ENCODE measurements around the gene P2RX2. TPM values are rescaled to one million over a fixed set of nuclear protein-coding genes. Genes with fewer than 3 reads are reported as not detected.

P2RX2 gene
- total RNA-seq, 1 donor from 2014 or later, result not detected

DNA sequence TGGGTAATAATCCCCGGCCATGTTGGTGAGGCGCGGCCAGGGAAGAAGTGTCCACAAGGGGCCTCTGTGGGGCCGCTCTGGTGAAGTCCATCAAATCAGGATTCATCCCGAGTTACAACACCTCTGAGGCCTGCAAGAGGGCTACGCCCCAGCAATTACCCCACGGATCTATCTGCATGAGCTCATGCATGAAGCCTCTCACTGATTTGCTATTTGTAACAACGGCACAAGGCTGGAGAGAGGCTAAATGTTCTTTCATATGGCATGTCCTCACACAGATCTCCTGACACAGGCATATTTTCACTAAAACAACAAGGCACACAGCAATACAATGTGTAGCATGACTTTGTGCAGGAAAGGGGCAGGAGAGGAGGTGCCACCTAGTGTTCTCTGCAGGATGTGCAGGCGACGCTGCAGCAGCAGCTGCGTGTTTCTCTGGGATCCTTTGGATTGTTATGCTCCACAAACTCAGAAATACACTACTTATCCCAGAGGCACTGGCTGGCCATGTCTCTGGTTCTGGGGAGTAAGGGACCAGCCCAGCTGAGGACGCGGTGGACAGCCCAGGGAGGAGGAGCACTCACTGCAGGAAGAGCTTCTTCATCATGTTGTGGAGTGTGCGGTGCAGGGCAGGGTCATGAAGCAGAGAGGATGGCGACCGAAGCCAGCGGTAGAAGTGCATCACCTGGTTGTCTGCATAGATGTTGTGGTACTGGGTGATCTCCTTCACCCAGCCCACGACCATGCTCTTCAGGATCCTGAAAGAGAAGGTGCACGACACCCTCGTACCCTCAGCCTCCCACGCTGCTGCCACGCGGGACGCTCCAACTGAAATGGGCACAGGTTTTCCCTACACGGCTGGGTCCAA lies 20.2 kb downstream of the P2RX2 start:
- ATAC-seq, result peak; percentile 59

DNA sequence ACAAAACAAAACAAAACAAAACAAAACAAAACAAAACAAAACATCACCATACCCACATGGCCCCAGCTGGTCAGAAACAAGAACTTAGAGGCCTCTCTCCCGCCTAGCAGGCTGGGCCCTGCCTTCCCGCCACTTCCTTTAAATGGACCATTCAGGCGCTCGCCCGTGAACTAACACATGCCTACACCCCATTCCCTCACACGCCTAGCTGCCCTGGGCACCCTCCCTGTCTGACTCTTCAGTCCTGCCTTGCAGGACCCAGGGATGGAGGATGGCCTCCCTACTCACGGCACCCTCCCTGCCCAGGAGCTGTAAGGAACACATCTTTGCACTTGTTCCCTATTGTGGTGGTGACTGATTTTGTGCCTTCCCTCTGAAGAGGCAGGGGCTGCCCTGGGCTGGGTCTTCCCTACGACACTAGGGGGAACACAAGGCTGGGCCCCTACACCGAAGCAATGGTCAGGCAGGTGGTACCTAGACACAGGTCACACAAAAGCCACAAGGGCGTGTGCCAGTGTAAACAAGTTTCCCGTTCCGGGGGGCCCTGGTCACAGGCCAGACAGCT lies 21.5 kb downstream of the P2RX2 start:
- peak; percentile 14 for ATAC-seq

DNA sequence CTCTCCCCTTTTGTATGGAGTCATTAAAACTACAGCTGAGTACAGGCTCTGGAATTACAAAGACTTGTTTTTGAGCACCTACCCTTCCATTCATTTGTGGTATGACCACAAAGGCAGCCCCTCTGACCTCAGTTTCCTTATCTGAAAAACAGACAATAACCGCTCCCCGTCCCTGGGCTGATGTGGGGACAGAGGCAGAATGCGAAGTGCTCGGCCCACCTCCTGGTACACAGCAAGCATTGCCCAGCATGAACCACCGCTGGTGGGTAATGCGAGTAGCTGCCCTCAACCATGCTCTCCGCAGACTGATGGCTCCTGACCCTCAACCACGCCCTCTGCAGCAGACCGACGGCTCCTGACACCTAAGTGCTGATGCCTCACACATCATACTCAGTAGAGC lies 22.4 kb downstream of the P2RX2 start:
- ATAC-seq, result no peak

DNA sequence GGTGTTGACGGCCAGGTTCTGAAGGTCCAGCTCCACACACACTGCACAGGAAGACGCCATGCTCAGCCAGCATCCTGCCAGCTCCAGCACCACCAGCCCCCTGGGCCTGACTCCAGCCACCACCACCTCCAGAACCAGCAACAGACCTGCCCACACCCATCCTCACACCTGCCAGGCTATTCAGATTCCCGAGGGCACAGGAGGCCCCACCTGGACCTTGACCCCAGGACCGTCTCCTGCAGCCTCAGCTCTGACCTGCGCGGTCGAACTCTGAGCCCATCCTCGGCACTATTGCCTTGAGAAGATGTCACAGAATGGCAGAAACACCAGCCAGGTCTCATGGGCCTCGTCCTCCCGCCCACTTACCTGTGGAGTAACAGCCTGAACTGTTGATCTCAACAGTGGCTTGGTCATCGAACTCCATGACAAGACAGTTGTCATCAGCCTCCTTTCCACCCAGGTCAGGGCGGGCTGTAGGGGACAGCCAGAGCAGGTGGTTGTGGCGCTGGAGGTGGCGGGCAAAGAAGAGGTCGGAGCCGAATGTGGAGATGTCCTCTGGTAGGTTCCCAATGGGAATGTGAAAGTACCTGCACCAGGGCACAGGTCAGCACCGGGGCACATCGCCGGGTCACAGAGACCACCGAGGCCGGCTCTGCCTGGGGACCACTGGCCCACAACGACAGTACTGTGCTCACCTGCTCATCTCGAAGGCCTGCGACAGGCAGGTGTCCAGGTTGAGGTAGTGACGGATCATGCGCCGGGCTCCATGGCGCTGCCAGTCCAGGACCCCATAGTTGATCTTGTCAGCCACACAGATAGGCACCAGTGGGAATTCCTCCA lies 23.5 kb downstream of the P2RX2 start:
- no peak for ATAC-seq

DNA sequence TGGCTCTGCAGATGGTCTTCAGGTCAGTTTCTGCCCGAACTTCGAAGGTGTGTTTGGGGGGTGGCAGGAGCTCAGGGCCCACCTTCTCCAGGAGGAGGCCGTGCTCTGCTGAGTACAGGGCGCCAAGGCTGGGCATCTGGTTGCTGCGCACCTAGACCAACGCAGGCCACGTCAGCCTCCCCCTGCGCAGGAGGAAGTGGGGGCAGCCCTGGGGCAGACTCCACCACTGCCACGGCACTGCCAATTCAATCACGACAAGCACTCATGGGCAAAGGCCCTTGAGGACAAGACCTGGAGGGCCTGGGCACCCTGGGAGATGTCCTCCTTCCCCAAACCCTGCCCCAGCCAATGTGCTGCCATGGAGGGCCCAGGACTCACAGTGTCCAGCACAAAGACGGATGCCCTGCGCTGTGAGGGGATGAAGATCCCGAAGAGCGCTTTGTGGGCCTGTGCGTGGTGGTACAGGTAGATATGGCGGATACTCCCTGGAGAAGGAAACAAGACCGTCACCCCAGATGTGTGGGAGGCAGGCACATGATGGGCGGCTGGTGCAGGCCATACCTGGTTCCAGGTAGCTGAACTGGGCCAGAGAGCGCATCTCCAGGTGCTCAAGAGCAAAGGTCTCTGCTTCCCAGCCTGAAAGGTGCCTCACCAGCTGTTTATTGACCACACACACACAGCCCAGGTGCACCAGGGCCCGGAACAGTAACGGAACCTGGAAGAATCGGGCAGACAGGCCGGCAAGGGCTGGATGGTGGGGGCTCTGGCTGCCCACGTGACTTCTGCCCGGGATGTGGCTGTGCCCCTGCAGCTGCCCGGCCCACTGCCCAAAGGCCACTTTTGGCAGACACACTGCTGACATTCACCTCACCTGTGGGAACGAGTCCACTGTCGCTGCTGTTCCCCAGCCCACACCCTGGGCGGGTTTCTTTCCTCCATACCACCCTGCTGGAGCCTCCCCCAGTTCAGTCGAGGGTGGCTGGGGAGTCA lies 24.6 kb downstream of the P2RX2 start:
- ATAC-seq, result no peak

DNA sequence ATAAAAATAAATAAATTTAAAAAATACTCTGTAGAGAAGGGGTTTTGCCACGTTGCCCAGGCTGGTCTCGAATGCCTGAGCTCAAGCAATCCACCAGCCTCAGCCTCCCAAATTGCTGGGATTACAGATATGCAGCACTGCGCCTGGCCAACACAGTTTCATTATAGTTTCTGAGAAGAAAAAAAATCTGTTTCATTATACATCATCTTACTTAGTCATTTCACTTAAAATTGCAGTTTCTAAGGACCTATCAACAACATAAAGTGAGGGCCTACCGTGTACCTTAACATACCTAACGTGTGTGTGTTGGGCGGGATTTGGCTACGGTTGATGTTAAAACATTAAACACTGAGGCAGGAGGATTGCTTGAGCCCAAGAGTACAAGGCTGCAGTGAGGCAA lies 28.3 kb downstream of the P2RX2 start:
- ATAC-seq, result no peak

DNA sequence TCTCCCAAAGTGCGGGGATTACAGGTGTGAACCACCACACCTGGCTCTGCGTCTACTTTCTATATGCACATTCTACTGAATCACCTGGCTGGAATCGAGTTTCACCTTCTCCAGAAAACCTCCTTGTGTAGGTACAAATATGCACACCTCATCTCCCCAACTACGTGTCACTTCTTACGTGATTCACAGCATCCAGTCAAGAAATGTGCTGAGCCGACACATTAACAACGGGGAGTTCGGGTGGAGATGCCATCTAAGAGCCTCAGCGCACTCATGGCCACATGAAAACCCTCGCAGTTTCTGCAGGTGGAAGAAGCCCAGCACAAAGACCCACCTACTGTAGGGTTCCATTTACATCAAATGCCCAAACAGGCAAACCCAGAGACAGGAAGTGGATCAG lies 29.3 kb downstream of the P2RX2 start:
- no peak for ATAC-seq

DNA sequence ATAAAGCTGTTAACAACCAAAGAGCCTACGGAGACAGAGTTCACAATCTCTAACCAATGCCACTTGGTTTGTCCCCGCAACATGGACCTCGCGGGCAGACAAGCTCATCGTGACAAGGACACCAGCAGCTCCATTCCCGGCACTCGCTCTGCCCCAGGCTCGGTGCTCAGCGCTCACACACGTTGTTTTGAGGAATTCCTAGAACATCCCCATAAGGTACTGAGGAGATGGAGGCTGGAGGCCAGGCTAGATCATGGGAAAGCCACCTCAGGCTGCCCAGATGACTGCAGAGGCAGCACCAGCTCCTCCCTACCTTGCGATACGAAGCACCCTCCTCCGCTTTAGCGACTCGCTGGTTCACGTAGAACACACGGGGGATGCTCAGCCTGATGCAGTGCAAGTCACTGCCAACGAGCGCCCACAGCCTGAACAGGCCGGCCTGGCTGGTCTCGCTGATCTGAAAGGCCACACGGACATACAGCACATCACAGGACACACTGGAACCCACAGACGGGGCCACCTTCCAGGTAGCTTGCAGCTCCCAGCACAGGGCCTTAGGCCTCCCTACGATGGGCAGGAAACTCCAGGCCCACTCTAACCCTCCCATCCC lies 30.1 kb downstream of the P2RX2 start:
- no peak for ATAC-seq

DNA sequence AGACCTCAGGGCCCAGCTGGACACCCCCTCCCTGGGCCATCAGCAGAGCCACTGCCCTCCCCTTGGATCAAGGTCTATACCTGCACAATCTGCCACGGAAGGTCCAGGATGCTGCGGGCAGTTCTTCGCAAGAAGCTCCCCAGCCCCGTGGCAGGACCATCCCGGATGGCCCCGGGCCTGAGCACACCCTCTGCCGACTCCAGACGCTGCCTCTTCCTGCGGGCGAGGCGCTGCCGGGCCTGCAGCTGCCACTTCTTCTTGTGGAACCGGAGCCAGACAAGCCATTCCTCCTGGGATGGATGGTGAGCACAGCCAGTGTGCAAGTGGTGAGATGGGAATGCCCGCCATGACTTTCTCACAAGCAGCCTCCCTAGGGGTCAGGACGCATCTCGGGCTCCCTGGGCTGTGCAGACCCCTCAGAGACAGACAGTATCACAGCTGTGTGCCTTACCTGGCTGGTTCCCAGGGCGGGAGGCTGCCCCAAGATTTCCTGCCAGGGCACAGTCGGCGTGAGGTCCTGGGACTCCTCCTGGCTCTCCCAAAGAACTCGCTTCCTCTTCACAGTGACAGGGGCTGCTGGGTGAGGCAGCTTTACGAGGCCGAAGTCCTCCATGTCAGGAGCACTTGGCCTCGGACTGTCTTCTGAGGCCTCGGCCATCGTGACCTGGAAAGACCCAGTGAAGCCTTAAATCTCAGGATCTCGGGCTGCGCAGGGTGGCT lies 30.8 kb downstream of the P2RX2 start:
- peak; percentile 20 for ATAC-seq

DNA sequence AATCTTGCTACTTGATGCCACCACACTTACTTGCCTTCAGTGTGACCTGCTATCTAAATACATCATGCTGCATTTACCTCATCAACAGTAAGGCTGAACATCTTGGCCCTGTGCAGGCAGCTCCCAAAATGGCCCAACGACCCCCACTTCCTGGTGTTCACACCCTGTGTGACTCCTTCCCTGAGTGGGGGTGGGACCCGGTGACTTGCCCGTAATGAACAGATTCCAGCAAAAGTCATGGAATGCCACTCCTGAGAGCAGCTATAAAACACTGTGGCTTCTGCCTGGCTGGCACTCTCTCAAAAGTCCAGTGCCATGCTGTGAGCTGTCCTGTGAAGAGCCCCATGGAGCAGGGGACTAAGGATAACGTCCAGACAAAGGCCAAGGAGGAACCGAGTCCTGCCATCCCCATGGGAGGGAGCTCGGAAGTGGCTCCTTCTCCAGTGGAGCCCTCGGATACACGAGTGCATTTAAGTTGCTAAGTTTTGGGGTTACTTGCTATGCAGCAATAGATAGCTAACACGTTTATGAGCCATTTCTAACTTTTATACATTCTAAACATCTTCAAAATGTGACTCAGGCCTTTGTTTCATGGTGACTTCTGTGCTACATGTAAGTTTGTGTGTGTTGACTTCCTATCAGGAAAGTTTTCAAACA lies 33.0 kb downstream of the P2RX2 start:
- no peak for ATAC-seq

DNA sequence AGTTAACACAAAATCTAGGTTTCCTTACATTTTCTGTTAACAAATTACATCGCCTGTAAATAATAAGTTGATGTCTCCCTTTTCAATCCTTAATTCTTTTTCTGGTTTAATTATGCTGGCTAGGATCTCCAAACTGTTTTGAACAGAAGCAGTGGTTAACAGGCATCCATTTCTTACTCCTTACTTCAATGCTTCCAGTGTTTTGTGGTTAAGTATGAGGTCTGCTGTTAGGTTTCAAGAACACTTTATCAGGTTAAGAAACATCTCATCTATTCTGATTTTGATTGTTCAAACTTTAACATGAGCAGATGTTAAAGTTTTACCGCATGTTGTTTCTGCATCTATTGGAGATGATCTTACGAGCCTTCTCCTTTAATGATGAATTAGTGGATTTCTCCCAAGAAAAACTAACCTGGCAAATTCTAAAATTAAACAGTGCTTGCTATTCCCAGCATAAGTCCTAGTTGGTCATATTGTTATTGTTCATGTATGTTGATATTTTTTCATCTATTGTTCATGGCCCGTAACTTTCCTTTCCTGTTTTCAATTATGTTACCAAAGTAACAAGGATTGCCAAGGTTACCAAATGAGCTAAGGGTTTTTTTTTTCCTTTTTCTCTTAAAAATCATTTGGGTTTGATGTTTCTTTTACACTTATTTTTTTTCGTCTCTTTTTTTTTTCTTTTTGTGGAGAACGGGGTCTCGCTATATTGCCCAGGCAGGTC lies 35.2 kb downstream of the P2RX2 start:
- ATAC-seq, result no peak

DNA sequence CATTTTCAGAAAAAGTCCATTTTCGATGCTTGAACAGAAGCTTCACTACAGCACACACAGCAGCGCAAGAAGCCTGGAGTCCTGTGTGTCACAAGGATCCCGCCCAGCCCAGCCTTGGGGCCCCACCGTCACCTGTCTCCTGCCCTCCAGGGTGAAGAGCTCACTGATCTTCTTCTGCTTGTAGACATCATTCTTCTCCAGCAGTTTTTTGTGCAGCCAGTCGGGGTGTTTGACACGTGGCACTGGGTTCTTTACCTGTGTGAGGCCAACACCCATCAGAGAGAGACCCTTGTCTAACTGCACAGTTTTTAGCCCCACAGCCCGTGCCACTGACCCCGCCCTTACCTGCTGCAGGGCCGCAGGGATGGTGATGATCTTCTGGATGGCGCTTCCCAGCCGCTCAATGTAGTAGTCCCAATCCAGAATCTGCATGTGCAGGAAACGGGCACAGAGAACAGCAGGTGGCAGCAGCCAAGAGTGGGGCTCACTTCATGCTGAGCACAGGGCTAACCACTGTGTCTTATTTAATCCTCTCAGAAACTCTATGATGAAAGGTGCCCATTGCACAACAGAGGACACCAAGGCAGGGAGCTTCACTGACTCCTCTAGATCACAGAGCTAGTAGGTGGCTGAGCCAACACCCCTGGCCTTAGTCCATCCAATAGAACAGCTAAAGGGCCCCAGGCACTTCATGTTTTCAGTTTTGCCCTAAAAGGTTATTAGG lies 38.6 kb downstream of the P2RX2 start:
- peak; percentile 84 for ATAC-seq

DNA sequence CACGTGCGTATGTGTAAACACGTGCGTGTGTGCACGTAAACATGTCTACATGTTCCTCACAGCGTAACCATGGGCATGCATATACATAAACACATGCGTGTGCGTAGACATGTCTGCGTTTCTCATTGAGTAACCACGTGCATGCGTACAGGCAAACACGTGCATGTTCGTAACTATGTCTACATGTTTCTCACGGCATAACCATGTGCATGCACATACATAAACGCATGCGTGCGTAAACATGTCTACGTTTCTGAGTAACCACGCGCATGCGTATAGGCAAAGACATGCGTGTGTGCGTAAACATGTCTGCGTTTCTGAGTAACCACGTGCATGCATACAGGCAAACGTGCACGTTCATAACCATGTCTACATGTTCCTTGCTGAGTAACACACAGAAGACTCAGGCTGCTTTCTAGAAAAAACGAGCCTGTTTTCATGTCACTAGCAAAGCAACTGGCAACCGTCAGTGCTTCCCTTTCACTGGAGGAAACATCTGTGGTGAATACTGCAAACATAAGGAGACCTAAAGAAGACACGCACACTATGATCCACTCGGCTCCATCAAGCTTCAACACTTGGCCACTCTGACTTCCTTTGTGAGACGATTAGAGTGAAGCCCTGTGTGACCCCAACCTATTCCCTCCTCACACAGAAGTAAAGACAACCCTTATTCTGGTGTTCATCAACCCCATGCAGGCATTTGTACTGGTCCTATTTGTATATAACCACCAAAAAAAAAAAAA lies 39.7 kb downstream of the P2RX2 start:
- ATAC-seq, result no peak

DNA sequence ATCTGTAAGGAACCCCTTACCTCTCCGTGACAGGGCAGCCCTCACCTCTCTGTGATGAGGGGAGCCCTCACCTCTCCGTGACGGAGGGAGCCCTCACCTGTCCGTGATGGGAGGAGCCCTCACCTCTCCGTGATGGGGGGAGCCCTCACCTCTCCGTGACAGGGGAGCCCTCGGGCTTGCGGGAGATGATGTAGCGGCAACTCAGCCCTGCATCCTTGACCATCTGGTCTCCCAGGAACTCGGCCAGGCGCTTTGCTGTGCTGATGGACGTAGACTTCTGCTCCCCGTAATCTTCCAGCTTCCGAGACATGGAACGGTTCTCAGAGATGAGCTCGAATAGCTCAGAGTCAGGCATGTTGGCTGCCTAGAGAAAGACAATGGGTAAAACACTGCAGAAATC lies 40.6 kb downstream of the P2RX2 start:
- ATAC-seq, result no peak

DNA sequence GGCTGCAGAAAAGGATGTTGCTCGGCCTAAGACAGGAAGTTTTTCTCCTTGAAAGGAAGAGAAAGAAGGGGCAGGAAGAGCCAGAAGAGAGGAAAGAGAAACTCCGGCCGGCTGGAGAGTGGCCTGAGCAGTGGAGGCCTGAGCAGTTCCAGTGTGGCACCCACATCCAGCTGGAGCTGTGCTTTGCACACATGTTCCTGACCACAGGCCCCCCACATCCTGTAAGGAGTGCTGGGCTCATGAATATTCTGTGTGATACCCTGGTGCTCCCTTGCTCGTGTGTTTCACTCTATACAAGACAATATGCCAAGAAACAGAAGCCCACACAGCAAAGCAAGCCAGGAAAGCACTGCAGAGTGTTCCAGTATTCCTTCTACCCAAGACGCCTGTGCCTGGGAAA lies 41.5 kb downstream of the P2RX2 start:
- no peak for ATAC-seq

DNA sequence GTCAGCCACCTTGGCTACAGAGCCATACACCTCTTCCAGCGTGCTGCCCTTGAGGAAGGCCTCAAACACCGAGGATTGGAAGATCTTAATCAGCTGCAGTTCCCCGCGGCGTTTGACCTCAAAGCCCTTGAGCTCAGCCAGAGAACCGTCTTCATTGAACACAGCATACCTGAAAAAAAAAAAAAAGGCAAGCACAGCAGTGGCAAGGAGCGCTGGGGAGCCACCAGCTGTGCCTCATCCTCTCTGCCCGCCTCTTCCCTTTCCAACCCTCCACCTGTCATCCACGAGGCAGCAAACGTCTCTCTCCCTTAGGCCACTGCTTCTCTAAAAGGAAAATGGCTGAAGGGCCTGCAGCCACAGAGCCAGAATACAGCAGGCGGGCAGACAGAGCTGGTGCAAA lies 42.4 kb downstream of the P2RX2 start:
- no peak for ATAC-seq

DNA sequence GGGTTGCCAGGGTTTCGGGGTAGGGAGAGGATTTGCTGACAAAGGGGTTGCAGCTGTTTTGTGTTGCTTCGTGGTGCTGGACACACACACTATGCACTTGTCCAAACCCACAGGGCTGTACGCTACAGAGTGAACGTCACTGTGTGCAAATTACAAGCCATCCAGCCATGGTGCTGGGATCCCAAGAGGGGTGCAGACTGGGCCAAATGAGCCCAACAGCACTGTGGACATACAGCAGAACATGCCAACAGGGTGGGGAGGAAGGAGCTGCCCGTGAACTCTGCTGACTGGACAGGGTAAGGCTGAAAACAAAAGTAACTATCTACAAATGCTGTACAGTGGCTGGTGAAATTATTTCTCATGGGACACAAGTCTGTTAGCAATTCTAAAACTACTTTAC lies 43.4 kb downstream of the P2RX2 start:
- no peak for ATAC-seq

Measured in esophagus mucosa (tissue), 1 donor.